K562 (cell line): ENCODE results near the gene RAI14. TPM values are rescaled to one million over a fixed set of nuclear protein-coding genes. Genes with fewer than 3 reads are reported as not detected.

Experiments
- ATAC-seq: fragments of 200-7000 bp; cut with Tn5 transposase; 3 replicates; pipeline ENCODE4 v1.9.1; 2020; ENCODE audit warnings: moderate library complexity
- BruUV-seq: library from RNA; stranded (reverse); fragments of 400-500 nt; replicated peaks from 2 replicates; lab custom pipeline; 2021; lab: Mats Ljungman, UMichigan
- CTCF ChIA-PET: fragments of 300-600 bp; formaldehyde crosslinking; extraction: SDS; loops from one replicate; lab custom pipeline; 2021; ENCODE audit warnings: low intra/inter-chr PET ratio; lab: Yijun Ruan, JAX
- POLR2A ChIA-PET: fragments of 300-600, 350-650 bp; sonication (Branson Sonifier 250); formaldehyde crosslinking; extraction: SDS; loops from one replicate; lab custom pipeline; 2021; ENCODE audit warnings: antibody characterized with exemption, inconsistent platforms; lab: Yijun Ruan, JAX
- DNase-seq, 4 experiments: peaks; one replicate each; pipeline versions ENCODE4 v3.0.0 to v3.0.0-alpha.2; 2011 to 2018; ENCODE audit warnings: low spot score in 3 of 4, mixed read lengths in 3 of 4; ENCODE audit errors: extremely low read depth in 1 of 4
- FAIRE-seq: peaks from 2 replicates; lab custom pipeline; 2011; peaks lifted over from hg19 to GRCh38; lab: Jason Lieb, UNC
- H2AFZ ChIP-seq: 2 replicates; pipeline ENCODE4 v1.6.0; 2011; ENCODE audit warnings: low read depth, low read length, control low read depth, inconsistent platforms
- H3K27ac ChIP-seq: fragments of 200-600 bp; 3 replicates; pipeline ENCODE4 v1.8.0; 2011; ENCODE audit warnings: low read depth, mild to moderate bottlenecking, control low read depth, inconsistent platforms, low read length, moderate library complexity, mixed read lengths; ENCODE audit errors: extremely low read depth
- H3K27me3 ChIP-seq, 2 experiments: fragments of 300-600 bp in 1 of 2; 2 replicates in 1 of 2; 3 replicates in 1 of 2; pipeline versions ENCODE4 v1.6.0 to v1.8.0; 2011; ENCODE audit warnings: inconsistent platforms in 2 of 2, low read length in 2 of 2, mild to moderate bottlenecking in 1 of 2, mixed read lengths in 1 of 2, moderate library complexity in 1 of 2; ENCODE audit not compliant: control insufficient read depth in 2 of 2, insufficient read depth in 2 of 2
- H3K36me3 ChIP-seq: fragments of 300-600 bp; 3 replicates; pipeline ENCODE4 v1.8.0; 2011; ENCODE audit warnings: mild to moderate bottlenecking, low read length, inconsistent platforms; ENCODE audit not compliant: control insufficient read depth, insufficient read depth
- H3K4me1 ChIP-seq, 2 experiments: fragments of 200-600 bp in 1 of 2; replicated peaks in 1 of 2; 2 replicates in 1 of 2; 3 replicates in 1 of 2; pipeline versions ENCODE4 v1.5.1 to v1.8.0; 2011; ENCODE audit warnings: inconsistent platforms in 2 of 2, low read length in 2 of 2, mild to moderate bottlenecking in 1 of 2, mixed read lengths in 1 of 2, moderate library complexity in 1 of 2; ENCODE audit not compliant: control insufficient read depth in 2 of 2, insufficient read depth in 2 of 2
- H3K4me2 ChIP-seq: 2 replicates; pipeline ENCODE4 v1.6.1; 2011; ENCODE audit warnings: low read length, control low read depth, inconsistent platforms, mixed read lengths; ENCODE audit not compliant: insufficient read depth
- H3K4me3 ChIP-seq: fragments of 200-600 bp; sonication (generic), shearing (Covaris generic); 2 replicates; pipeline ENCODE4 v1.5.1; 2016; ENCODE audit warnings: control low read depth, inconsistent platforms
- H3K79me2 ChIP-seq: fragments of 200-600 bp; 3 replicates; pipeline ENCODE4 v1.8.0; 2011; ENCODE audit warnings: low read length, inconsistent platforms; ENCODE audit not compliant: control insufficient read depth, insufficient read depth
- H3K9ac ChIP-seq, 2 experiments: 2 replicates each; pipeline versions ENCODE4 v1.6.0 to v1.6.1; 2011; ENCODE audit warnings: low read depth in 2 of 2, low read length in 2 of 2, control low read depth in 1 of 2, inconsistent platforms in 1 of 2, mild to moderate bottlenecking in 1 of 2, mixed read lengths in 1 of 2; ENCODE audit not compliant: insufficient read depth in 1 of 2
- H3K9me1 ChIP-seq: one replicate; pipeline ENCODE4 v1.6.0; 2011; ENCODE audit warnings: inconsistent platforms, mild to moderate bottlenecking, low read length, moderate library complexity; ENCODE audit not compliant: control insufficient read depth, insufficient read depth
- H3K9me3 ChIP-seq: replicated peaks from 2 replicates; pipeline ENCODE4 v1.5.1; 2011; ENCODE audit warnings: low read depth, low read length, inconsistent platforms; ENCODE audit not compliant: control insufficient read depth, insufficient read depth
- H4K20me1 ChIP-seq: replicated peaks from 2 replicates; pipeline ENCODE4 v1.6.1; 2011; ENCODE audit warnings: low read length, inconsistent platforms, mixed read lengths; ENCODE audit not compliant: control insufficient read depth, insufficient read depth
- FOXA1 ChIP-seq: fragments of 450-650 bp; IDR thresholded peaks from 2 replicates; pipeline ENCODE4 v1.6.1; 2016; ENCODE audit warnings: mild to moderate bottlenecking, borderline replicate concordance
- JUND ChIP-seq, 2 experiments: IDR thresholded peaks; 2 replicates in 1 of 2; 3 replicates in 1 of 2; pipeline ENCODE4 v1.6.1; 2011; ENCODE audit warnings: borderline replicate concordance in 2 of 2, low read depth in 2 of 2, low read length in 2 of 2, improper control_type of control experiment in 1 of 2, missing biosample characterization in 1 of 2, missing genetic modification characterization in 1 of 2, missing genetic modification reagents in 1 of 2
- KAT8 ChIP-seq: fragments of 450-650 bp; IDR thresholded peaks from 2 replicates; pipeline ENCODE4 v1.6.1; 2016; ENCODE audit warnings: low read depth, mild to moderate bottlenecking
- KLF10 ChIP-seq: fragments of 250-450 bp; sonication (Bioruptor Pico); IDR thresholded peaks from 2 replicates; pipeline ENCODE4 v1.6.1; 2021; ENCODE audit warnings: matching md5 sums
- MAFG ChIP-seq: fragments of 450-650 bp; conservative IDR thresholded peaks from 2 replicates; pipeline ENCODE4 v1.6.1; 2016; ENCODE audit warnings: missing genetic modification characterization, missing compliant biosample characterization
- NFIC ChIP-seq: fragments of 450-650 bp; IDR thresholded peaks from 2 replicates; pipeline ENCODE4 v1.6.1; 2017; ENCODE audit warnings: mild to moderate bottlenecking, inconsistent platforms
- POLR2AphosphoS5 ChIP-seq: IDR thresholded peaks from 2 replicates; pipeline ENCODE4 v1.6.1; 2011; ENCODE audit warnings: mild to moderate bottlenecking, low read depth, low read length, moderate library complexity; ENCODE audit not compliant: control insufficient read depth, insufficient read depth
- ZNF217 ChIP-seq: sonication (generic); formaldehyde crosslinking; IDR thresholded peaks from 2 replicates; pipeline ENCODE4 v1.8.0; 2022; ENCODE audit warnings: mild to moderate bottlenecking, missing genetic modification reagents
- ZNF224 ChIP-seq: sonication (generic); formaldehyde crosslinking; IDR thresholded peaks from 2 replicates; pipeline ENCODE4 v1.8.0; 2022; ENCODE audit warnings: mild to moderate bottlenecking, missing genetic modification reagents
- ZNF280A ChIP-seq: fragments of 450-650 bp; IDR thresholded peaks from 2 replicates; pipeline ENCODE4 v1.6.1; 2018; ENCODE audit warnings: mild to moderate bottlenecking, low read depth; ENCODE audit not compliant: partially characterized antibody
- ZNF347 ChIP-seq: fragments of 450-650 bp; formaldehyde crosslinking; IDR thresholded peaks from 2 replicates; pipeline ENCODE4 v1.4.0; 2020; ENCODE audit warnings: low read depth, mild to moderate bottlenecking, moderate library complexity
- ZNF699 ChIP-seq: fragments of 250-450 bp; sonication (Bioruptor Pico); IDR thresholded peaks from 2 replicates; pipeline ENCODE4 v1.8.0; 2021; ENCODE audit warnings: mild to moderate bottlenecking, moderate library complexity; ENCODE audit not compliant: insufficient replicate concordance
- ZNF740 ChIP-seq, 3 experiments: fragments of 200-800 bp in 1 of 3; sonication (Bioruptor generic) in 1 of 3; sonication (generic) in 1 of 3; formaldehyde crosslinking in 1 of 3; IDR thresholded peaks; 2 replicates each; pipeline versions ENCODE4 v1.6.1 to v1.8.0; 2016 to 2022; ENCODE audit warnings: mild to moderate bottlenecking in 2 of 3, missing compliant biosample characterization in 2 of 3, missing genetic modification characterization in 2 of 3, missing genetic modification reagents in 1 of 3
- ZNF764 ChIP-seq: fragments of 250-450 bp; sonication (Bioruptor Pico); IDR thresholded peaks from 2 replicates; pipeline ENCODE4 v1.4.0; 2020; ENCODE audit warnings: low read depth, mild to moderate bottlenecking, moderate library complexity
- whole genome bisulfite sequencing: fragments of 100-300 bp; shearing (Covaris generic); methylation state at CpG from one replicate; pipeline ENCODE4 v1.1.6; 2016; ENCODE audit warnings: low coverage, mixed read lengths; ENCODE audit not compliant: insufficient coverage; ENCODE audit errors: missing lambda C conversion rate; 5-methylcytosine and 5-hydroxymethylcytosine counted together
- in situ Hi-C: fragments of 300-500 bp; cut with MboI; formaldehyde crosslinking; loops from 4 replicates; pipeline ENCODE4 v1.15.0; 2018; ENCODE audit warnings: inconsistent platforms, mixed read lengths
- intact Hi-C: fragments of 100-400 bp; cut with micrococcal nuclease; formaldehyde crosslinking; loops from 2 replicates; pipeline ENCODE4 v1.14.2; 2022
- polyA plus RNA-seq, 8 experiments: library from polyadenylated mRNA; depleted of rRNA in 4 of 8; stranded (reverse) in 5 of 8; unstranded in 3 of 8; fragments of >200 nt; fragmentation: Nextera tagmentation in 2 of 8; fragmentation: Illumina TruSeq in 1 of 8; extraction: Ambion mirVana in 2 of 8; extraction: Trizol in 1 of 8; gene quantifications; 2 replicates each; pipeline versions ENCODE4 v1.2.1 to v1.2.3, GENCODE V29; 2011 to 2014; ENCODE audit warnings: inconsistent platforms in 1 of 8, missing spikeins in 1 of 8
- total RNA-seq, 7 experiments: library from RNA; depleted of rRNA in 6 of 7; stranded (reverse); fragments of >200 nt in 6 of 7; fragmentation: Illumina TruSeq in 2 of 7; extraction: Trizol in 2 of 7; gene quantifications; 2 replicates each; pipeline versions ENCODE4 v1.2.1 to v1.2.3, GENCODE V29; 2011 to 2021; ENCODE audit warnings: low replicate concordance in 1 of 7

RAI14 gene
- total and polyA plus RNA-seq, 9 of the 15 experiments (the other 6 are each of a cell fraction or from before 2014, with no cell fraction given), result 11.3 to 82.5 (median 34.8) TPM

GRCh38 chr5:34750206-34750605, 94.1 kb downstream of the RAI14 start:
- Histone ChIP-seq H4K20me1 (no peaks in the 10 kb centered on the region), H3K4me3 (no peak overlapping the region), H3K4me2 (no peak overlapping the region), H3K9ac (no peak overlapping the region), H3K27me3 (no peaks in the 10 kb centered on the region), H3K79me2 (no peaks in the 10 kb centered on the region), H3K4me1 (no peaks in the 10 kb centered on the region), H3K36me3 (no peaks in the 10 kb centered on the region; the same call in 2 of the 3 replicates)
- POLR2A ChIA-PET, result interaction anchor here (0.6 kb wide), 1 partner anchor 32 kb away, joined by 4 read pairs; no protein-coding TSS in a partner anchor
- intact Hi-C loops, result no loop called here
- no peak for DNase-seq
- FAIRE-seq, result no peak
- TF ChIP-seq FOXA1 (no peak), ZNF699 (CRISPR knock-in tag) (no peak), ZNF217 (CRISPR knock-in tag) (no peak), POLR2AphosphoS5 (no peak), KLF10 (CRISPR knock-in tag) (no peak), KAT8 (no peak), ZNF347 (CRISPR knock-in tag) (no peak), MAFG (tag) (no peak), ZNF224 (no peak), ZNF280A (no peak), NFIC (no peak), ZNF740 (CRISPR knock-in tag; IDR thresholded peaks at IDR 0.05) (no peak), ZNF740 (tag; IDR thresholded peaks at IDR 0.05) (no peak), ZNF764 (CRISPR knock-in tag) (no peak), JUND (IDR thresholded peaks at IDR 0.05; ENCODE audit: borderline replicate concordance, low read depth, low read length) (no peak), JUND (tag; IDR thresholded peaks at IDR 0.05; ENCODE audit: borderline replicate concordance, low read depth, low read length) (no peak)
- TF ChIP-seq, all 486 proteins: peak for 0
- H3K27ac ChIP-seq, result no peak overlapping the region
- no peak overlapping the region for H2AFZ ChIP-seq
- in situ Hi-C loops, result no loop called here
- 69% methylated on average over 8 of the region's 8 CpGs for WGBS
- no peak for ATAC-seq
- H3K9me1 ChIP-seq, result no peaks in the 10 kb centered on the region
- H3K9me3 ChIP-seq, result no peaks in the 10 kb centered on the region
- CTCF ChIA-PET, result no interaction called here
- no TSS peak for BruUV-seq
